Activated CD4-positive, alpha-beta T cell treated with anti-CD3 and anti-CD28 coated beads, Interleukin-2, amount 50 U/mL, for 24 hours (primary cell): ENCODE results near the gene ZNF438.

ENCODE experiments used
- DNase-seq, 2 donors: peaks; one replicate each; pipeline ENCODE4 v3.0.0-alpha.2; 2020; ENCODE audit warnings: low read depth in 1 of 2, low spot score in 1 of 2

ZNF438 gene

DNA sequence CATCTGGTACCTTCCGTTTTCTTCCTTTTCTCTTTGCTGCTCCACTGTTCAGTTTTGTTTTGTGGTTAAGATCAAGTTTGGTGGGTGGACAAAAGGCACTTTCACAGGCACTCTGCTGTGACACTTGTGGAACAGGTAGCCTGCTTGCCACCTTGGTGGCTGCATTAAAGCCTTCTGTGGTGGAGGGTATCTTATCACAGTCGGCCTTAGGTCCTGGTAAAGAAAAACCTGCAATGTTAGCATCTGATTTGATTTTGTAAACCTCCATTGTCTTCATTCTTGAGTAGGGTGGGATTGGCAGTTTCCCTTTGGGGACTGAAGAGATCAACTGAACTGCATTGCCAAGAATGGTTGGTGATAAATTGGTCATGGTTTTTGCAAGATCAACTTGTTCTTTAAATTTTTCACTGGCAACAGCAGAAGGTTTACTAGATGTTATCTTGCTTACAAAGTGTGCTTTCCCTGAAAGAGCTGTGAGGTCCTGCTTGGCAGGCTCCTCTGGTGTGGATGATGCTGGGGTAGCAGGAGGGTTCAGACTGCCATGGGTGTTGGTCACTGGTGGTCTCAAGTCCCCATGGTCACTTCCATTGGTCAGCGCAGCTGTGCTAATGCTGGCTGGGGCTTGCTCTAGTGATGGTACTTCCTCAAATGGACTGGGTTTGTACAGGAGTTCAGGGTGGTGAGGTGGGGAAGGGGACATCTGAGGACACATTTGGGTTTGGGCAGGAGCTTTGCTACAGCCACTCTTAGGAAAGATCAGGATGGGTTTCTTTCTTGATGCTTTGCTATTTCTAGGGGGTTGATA lies 182.2 kb downstream of the ZNF438 start:
- DNase-seq, result no peak

DNA sequence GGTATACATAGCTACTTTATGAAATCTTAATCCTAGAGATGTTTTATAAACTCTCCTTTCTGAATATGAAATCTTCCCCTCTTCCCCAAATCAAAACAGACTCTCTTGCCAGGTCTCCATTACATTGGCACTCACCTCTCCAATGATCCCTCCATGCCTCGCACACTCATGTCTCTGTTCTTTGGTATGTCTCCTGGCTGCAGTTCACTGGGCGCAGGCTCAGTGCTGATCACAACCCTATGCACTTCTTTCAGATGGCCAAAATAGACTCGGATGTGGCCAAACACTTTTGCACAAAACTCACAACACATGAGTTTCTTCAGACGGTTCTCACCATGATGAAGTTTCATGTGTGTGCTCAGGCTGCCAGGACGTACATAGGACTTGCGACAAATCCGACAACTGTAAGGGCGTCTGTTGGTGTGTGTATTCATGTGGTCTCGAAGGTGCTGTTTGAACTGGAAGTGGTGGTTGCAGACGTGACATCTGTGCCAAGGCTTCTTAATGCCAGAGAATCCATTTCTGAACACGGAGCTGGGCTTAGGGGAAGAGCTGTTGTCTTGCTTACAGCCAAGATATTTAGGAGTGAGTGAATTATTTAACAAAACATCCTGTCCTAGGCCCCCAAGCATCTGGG lies 183.2 kb downstream of the ZNF438 start:
- DNase-seq, result no peak

DNA sequence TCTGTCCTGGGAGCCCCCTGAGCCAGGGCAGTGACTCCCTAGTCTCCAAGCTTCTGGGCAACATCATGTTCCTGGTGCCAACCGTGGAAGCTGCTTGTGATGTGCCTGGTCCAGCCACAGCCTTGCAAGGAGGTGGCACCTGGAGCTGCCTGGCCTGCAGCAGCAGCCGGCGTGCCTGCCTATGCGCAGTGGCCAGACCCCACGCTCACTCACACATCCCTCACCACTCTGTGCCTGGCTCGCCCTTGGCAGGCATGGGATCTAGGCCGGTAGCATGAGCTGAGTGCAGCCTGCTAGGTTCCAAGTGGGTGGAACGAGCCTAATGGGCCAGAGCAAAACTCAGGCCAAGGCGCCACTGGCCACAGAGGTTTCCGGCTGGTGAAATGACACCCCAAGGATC lies 184.0 kb downstream of the ZNF438 start:
- DNase-seq, result no peak

DNA sequence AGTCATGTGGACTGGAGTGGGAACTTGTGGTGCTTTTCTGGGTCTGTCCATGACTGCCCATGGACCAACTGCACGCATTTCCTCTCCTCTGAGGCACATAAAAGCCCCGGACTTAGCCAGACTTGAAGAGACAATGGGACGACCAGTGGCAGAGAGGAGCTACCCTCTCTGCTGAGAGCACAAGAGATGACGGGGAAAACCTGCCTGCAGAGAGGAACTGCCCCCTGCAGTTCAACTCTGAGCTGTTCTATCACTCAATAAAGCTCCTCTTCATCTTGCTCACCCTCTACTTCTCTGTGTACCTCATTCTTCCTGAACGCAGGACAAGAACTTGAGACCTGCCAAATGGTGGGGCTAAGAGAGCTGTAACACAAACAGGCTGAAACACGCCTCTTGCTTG lies 184.5 kb downstream of the ZNF438 start:
- no peak for DNase-seq

DNA sequence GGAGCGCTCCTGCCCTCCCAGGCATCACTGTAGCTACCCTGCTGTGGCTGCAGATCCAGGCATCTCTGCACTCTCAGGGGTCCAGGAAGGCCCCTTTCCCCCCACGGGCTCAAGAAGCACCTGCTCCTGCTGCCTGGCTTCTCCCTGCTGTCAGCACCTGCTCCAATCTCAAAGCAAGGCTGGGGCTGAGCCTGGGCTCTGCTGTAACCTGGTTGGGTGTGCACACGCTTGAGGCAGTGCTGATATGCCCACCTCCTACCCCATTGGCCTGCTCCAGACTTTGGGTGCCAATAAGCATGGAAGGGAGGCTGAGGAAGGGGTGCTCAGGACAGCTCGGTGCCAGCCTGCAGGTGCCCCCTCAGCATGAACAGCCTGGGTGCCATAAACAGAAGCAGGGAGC lies 185.0 kb downstream of the ZNF438 start:
- DNase-seq, result no peak

DNA sequence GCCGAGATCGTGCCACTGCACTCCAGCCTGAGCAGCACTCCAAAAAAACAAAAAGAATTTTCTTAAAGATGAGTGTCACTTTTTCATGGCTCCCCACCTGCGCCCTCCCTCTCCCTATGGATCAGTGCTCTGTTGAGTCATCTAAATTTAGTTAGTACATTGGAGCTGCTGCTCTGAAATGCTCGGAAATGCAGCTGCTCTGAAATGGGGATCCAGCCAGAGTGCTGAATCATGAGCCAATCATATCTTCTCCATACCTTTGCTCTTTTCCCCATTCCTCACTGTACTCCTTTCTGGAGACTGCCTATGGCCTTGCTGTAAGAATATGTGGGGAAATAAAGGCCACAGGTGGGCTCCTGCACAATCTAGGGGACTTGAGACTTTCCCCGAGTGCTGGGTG lies 188.8 kb downstream of the ZNF438 start:
- DNase-seq, result no peak

DNA sequence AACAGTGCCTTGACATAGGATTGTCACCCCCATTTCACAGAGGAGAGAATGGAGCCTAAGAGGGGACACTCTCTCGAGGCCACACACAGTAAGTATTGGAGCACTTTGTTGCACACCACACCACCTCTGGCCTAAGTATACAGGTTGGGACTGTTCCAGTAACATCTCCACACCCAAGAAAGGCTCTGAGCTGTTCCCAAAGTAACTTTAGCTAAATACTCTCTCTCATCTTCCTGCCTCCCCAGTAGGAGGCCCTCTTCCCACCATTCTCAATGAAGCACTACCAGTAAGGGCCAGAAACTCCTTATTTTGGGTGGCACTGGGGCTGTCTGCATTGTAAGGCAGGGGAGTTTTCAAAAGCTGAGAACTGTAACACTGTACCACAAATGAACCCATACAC lies 189.5 kb downstream of the ZNF438 start:
- DNase-seq, result no peak

DNA sequence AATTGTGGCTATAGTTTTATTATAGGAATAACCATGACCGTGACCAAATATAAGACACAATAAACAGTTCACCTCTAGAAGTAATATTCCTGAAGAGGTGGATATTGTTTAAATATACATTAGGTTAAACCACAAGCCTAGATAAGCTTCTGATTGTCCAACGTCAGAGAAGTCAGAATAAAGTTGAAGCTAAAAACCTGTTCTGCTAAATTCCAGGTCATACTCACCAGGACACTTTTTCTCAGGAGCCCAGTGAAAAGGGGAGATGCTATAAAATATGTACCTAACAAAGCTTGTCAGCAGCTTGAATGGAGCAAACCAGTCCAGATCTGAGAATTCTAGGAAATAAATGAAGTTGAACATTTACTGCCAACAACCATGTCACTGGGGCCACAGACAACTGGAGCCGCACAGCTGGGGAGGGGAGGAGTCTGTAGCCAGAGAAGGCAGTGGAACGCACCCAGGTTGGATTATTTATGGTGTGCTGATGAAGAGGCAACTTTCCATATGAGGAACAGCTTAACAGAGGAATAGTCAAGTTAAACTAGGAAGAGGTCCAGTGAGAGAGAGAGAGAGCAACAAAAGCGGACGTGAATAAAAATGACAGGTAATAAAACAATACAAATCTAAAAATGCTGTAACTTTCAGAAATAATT lies 191.1 kb downstream of the ZNF438 start:
- no peak for DNase-seq

DNA sequence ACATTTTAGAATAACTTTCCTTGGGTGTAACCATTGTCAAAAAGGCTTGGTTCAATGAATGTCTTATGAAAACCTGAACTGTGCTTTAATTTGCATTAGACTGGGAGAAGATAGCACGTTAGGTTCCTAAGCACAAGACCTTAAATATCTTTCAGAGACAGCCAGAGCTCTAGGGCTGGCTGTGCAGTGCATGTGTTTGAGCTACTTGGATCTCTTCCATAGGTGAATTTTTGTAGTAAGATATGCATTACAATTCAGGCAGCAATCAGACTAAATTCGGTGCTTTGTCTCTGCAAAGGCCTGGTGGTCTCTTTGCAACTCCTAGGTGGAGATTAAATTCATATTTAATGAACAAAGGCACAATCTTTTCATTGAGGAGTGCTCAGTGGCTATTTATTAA lies 192.0 kb downstream of the ZNF438 start:
- DNase-seq, result no peak

DNA sequence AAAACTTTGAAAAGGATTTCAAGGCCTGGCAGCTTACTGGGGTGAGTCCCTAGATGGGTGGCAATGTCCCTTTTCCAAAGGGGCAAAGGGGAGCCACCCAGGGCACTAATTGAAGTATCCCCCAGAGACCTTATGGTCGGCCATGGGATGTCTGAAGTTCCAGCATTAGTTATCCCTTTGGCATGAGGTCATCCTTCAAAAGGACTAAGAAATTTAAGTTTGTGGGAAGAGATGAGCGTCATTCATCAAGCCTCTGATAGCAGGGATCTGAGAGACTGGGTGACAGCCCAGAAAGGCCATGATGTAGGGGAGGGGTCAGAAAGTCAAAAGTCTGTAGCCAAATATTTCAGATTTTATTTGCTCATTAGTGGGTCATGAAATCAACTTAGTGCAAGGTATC lies 195.3 kb downstream of the ZNF438 start:
- DNase-seq, result no peak

DNA sequence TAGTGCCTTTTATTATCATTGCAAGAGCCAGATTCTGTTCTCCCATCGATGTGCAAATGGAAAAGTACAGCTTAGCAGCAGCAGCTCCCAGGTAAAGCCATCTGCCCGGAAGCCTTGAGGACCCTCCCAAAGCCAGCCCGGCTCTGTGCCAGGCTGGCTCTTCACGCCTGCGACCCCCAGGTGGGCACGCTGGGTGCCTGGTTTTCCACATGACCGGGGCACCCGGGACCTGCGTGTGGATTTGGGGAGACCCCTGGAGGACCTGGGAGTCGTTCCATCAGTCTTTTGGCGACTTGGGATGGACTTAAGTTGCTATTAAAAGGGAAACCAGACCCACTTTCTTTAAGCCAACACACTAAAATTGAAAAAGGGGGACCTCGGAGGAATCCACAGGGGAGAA lies 196.5 kb downstream of the ZNF438 start:
- DNase-seq, result no peak

DNA sequence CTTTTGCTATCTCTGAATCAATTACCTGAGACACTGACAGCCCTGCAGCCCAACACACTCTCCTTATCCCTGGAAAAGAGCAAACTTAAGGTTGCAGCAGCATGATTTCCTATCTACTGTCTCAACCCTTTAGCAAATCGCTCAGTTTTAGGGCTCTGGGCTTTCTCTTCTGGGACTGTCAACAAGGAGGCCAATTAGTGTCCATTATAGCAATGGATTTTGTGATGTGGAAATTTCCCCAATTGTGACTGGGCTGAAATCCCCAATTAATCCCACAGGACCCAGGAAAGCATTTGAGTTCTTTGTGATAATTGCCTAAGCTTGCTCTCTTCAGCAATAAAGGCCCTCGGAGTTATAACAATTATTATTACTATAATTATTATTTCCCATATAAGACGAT lies 197.0 kb downstream of the ZNF438 start:
- DNase-seq, result no peak

DNA sequence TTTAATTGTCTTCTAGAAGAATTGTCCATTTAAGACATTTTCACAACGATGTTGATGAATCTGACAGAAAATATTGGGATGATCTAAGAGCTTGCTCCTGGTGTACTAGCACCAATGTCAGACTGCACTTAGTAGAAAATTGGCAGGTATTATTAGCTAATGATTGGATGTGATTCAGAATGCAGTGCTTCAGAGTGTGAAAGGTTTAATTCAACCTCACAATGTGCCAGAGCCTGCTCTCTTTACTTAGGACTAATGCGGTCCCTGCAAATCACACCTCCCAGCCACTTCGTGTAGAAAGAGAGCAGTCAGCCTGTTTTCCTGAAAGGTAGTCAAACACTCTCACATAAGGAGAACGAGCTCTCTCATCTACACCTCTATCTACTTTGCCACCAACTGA lies 197.5 kb downstream of the ZNF438 start:
- no peak for DNase-seq

DNA sequence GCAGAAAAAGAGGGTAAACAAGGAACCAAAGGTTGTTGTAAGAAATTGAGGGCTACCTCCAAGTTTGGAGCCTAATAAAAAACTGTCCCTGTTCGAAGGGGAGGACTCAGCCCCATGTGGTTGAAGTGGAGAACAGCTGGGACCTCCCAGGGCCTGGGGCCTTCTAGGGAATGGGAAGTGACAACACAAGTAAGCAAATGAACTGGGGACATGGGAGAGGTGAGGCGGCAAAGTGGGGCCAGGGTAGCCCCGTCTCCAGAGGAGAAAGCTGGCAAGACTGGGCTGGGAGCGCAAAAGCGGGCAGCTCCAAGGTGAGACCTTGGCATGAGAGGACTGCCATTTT lies 198.1 kb downstream of the ZNF438 start:
- no peak for DNase-seq

DNA sequence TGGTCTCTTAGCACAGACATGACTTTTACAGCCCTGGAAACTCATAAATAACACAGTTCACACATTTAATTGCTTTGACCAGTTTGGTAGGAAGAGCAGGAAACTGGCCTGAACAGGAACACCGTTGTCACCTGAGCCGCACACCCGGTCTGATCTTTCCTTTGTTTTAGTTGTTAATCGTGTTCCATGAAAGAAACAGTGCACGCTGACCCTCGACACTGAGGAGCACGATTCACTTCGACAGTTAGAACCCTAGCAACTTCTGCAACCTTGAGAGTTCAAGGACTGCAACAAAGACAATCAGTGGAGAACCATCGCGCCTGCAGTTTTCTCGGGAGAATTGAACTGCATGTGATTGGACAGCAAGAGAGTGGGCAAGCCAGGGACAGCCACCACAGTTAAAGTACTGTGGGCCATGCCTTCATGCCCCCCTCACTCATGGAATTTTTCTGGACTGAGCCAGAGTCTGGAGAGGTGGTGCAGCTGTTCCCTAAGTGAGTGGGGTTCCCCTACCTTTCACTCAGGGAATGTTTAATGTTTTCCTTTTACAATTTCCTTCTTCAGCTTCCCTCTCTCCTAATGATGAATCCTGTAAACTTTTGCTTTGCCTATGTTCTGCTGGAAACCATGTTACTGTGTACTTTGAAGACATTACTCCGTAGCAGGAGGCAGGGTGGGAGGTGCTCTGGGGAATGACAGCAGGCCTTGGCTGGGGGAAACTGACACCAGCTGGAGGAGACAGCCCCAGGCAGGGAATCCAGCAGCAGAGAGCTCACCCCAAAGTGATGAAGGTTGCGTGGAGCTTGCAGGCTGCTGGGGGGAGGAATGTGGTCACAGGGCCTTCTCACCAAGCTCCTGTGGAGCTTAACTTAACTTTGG lies 198.7 kb downstream of the ZNF438 start:
- no peak for DNase-seq

DNA sequence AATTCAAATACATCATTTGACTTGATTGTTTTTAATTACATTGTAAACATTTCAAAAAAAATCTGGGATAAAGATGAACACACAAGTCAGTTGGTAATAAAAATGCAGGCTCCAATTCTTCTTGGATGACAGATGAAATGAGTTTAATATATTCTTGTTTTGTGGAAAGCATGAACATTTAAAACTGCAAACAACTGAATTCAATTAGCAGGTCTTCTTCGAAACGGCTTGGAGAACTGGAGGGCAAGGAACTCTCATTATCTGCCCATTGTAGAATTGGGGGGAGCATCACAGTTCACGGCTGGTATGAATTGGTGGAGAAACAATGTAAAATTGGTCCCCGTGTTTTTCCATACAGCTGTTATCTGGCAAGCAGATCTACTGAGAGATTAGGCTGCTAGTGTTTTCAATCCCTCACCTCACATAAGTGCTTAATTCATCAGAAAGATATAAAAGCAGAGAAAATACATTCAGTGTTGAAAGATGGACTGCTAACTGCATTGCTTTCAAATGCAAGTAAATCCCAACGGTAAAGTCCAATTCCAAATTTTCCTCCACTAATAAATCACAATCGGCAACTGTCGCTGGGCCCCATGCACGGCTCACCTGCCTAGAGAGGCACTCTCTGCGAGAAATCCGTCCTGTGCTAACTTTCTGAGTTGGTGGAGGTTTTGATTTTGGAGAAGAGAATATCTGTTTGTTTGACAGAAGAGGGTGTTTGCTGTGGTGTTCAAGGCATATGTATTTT lies 199.5 kb downstream of the ZNF438 start:
- no peak for DNase-seq

DNA sequence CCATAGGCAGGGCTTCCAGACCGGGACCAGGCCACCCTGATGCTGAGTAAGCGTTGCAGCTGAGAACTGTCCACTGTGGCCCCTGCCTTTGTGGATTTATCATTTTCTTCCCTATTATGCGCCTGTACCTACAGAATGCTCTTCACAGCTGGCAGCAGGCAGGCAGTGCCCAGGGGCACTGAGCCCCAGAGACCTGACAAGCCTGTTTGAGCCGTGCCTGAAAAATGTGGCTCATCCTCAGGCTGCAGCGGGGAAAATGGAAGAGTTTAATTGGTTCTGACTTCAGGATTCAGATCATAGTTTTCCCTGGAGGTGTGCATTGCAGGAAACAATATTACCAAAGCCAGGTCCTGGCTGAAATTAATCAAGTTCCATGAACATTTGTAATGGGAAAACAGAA lies 200.2 kb downstream of the ZNF438 start:
- no peak for DNase-seq

DNA sequence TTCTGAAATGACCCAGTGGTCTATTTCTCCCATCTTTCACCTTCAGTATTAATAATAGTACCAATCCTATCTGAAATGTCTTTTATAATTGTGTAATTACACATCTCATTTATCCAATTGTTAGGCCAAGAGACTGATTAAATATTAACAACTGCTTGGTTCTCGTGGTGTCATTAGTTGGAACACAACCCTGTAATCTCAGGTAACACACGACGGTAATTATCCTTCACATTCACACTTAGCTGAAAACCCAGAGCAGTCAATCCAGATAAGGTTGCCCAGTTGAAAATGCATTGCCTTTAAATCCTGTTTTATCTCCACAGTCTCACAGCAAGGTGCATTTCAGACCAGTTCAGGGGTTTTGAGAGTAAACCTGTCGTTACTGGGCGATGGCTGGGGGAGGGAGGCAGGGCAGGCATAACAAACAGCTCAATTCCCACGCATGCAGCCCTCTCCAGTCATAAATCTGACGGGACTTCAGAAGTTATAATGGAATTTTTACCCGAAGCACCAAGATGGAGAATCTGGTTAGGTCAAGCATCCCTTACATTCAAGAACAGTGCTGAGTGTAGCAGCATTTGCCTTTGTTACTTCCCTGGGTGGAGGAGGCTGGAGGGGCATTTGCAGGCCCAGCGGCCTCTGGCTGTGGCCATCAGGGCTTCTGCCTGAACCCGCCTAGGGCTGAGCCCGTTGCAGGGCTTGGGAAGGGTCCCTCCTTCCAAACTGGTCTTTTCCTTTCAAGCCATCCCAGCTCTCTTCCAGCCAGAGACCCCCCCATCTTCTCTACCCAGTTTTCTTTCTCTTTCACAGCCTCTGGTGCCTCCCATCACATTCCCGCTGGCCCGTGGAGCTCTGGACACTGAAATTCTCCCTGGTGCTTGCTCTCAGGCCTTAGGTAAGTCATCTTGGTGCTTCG lies 201.1 kb downstream of the ZNF438 start:
- no peak for DNase-seq

DNA sequence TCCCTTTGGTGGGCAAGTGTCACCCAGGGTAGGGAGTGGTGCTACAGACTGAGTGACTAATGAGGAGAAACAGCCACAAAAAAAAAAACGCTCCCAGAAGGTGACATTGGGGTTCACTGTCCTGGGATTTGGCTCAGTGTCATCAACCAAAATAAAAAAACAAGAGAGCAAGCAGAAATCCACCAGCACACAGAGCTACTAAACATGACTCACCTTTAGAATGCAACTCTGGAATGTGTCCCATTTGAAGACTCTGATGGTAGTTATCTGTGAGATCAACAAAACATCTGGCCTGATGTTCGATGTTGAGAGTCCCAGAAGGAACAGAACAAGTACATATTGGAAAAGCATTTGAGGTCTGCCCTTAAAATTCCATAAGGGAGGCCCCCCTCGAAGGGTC lies 201.8 kb downstream of the ZNF438 start:
- DNase-seq, result no peak

DNA sequence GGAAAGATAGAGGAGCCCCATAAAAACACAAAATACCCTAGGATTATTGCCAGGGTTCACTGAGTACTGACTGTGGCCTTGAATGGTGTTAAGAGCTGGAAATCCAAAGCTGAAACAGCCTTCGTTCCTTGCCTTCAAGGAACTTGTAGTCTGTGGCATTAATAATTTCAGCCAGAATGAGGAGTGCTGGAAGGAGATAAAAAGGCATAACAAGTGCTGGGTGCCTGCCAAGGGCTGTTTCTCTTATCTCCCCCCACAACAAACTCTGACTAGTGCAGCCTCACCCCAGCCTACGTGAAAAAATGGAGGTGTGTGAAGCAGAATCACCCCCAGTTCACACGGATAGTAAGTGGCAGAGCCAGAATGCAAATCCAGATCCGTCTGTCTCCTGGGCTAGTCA lies 203.0 kb downstream of the ZNF438 start:
- no peak for DNase-seq
